Measurements from ENCODE around the gene FREM1. TPM values are rescaled to one million over a fixed set of nuclear protein-coding genes. Genes with fewer than 3 reads are reported as not detected.

The FREM1 gene
- total and polyA plus RNA-seq, 9 donors, result 0.61 to 9.2 (median 2.8) TPM

GRCh38 chr9:14857449-14858305, 52.6 kb downstream of the FREM1 start:
- no peaks in the 10 kb centered on the region for H3K9me3 ChIP-seq
- intact Hi-C loops (cut with DNase I), result no loop called here
- no peak overlapping the region for H3K4me3 ChIP-seq
- TF ChIP-seq POLR2A (IDR thresholded peaks at IDR 0.05) (no peak), CTCF (IDR thresholded peaks at IDR 0.05) (no peak), EP300 (IDR thresholded peaks at IDR 0.05) (no peak)
- WGBS, 3 donors, result 92 to 94% (median 93%) methylated on average over 7 of the region's 7 CpGs
- no peaks in the 10 kb centered on the region for H3K36me3 ChIP-seq
- H3K4me1 ChIP-seq (ENCODE audit: insufficient read depth), result no peaks in the 10 kb centered on the region
- H3K27ac ChIP-seq, result no peak overlapping the region
- H3K27me3 ChIP-seq, result no peaks in the 10 kb centered on the region
- DNase-seq, result no peak

GRCh38 chr9:14849851-14850250, 60.4 kb downstream of the FREM1 start:
- no peak overlapping the region for H3K4me3 ChIP-seq
- DNase-seq, result no peak
- TF ChIP-seq CTCF (IDR thresholded peaks at IDR 0.05) (no peak), EP300 (IDR thresholded peaks at IDR 0.05) (no peak), POLR2A (IDR thresholded peaks at IDR 0.05) (no peak)
- intact Hi-C loops (cut with DNase I), result no loop called here
- no peaks in the 10 kb centered on the region for H3K27me3 ChIP-seq
- H3K4me1 ChIP-seq (ENCODE audit: insufficient read depth), result no peaks in the 10 kb centered on the region
- 66 to 76% (median 73%) methylated on average over 4 of the region's 4 CpGs for WGBS, 3 donors
- no peaks in the 10 kb centered on the region for H3K36me3 ChIP-seq
- no peaks in the 10 kb centered on the region for H3K9me3 ChIP-seq
- H3K27ac ChIP-seq, result no peak overlapping the region

GRCh38 chr9:14849296-14849695, 60.9 kb downstream of the FREM1 start:
- intact Hi-C loops (cut with DNase I), result no loop called here
- Histone ChIP-seq H3K27me3 (no peaks in the 10 kb centered on the region), H3K36me3 (no peaks in the 10 kb centered on the region), H3K4me3 (no peak overlapping the region), H3K27ac (no peak overlapping the region), H3K4me1 (ENCODE audit: insufficient read depth) (no peaks in the 10 kb centered on the region), H3K9me3 (no peaks in the 10 kb centered on the region)
- DNase-seq, result no peak
- WGBS, 3 donors, result 81 to 85% (median 85%) methylated on average over 3 of the region's 3 CpGs
- TF ChIP-seq EP300 (IDR thresholded peaks at IDR 0.05) (no peak), CTCF (IDR thresholded peaks at IDR 0.05) (no peak), POLR2A (IDR thresholded peaks at IDR 0.05) (no peak)

GRCh38 chr9:14846871-14847311, 63.3 kb downstream of the FREM1 start:
- intact Hi-C loops (cut with DNase I), result no loop called here
- TF ChIP-seq CTCF (IDR thresholded peaks at IDR 0.05), result no peak
- no peak for TF ChIP-seq EP300 (IDR thresholded peaks at IDR 0.05)
- TF ChIP-seq POLR2A (IDR thresholded peaks at IDR 0.05), result no peak
- peak in 2 of 5 donors; percentile 37 to 51 for DNase-seq
- Histone ChIP-seq H3K36me3 (no peaks in the 10 kb centered on the region), H3K4me1 (ENCODE audit: insufficient read depth) (no peaks in the 10 kb centered on the region), H3K4me3 (no peak overlapping the region), H3K9me3 (no peaks in the 10 kb centered on the region), H3K27me3 (no peaks in the 10 kb centered on the region), H3K27ac (no peak overlapping the region)
- WGBS, 3 donors, result 25 to 34% (median 30%) methylated on average over 3 of the region's 3 CpGs
